B cell (primary cell): ENCODE data around the gene TMEM82.

Experiments
- CTCF ChIP-seq: fragments of 200-600 bp; IDR thresholded peaks from one replicate; pipeline ENCODE4 v1.8.0; 2022; ENCODE audit warnings: antibody characterized with exemption, mild to moderate bottlenecking
- EZH2 ChIP-seq: IDR thresholded peaks from 2 replicates; pipeline ENCODE4 v1.6.1; 2012; ENCODE audit warnings: borderline replicate concordance, low read depth, mild to moderate bottlenecking, moderate library complexity, low read length; ENCODE audit not compliant: insufficient read depth, poor library complexity, severe bottlenecking

GRCh38 chr1:15770313-15770962 lies 28.1 kb downstream of the TMEM82 start:
- TF ChIP-seq CTCF (no peak), EZH2 (no peak)
